ENCODE measurements around the gene RFC2.

RFC2 gene

GRCh38 chr7:74185016-74185415, 69.2 kb downstream of the RFC2 start:
- DNase-seq: no peak

- DNase-seq: no peak
Observed at GRCh38 chr7:74183653-74184450, 70.3 kb downstream of the RFC2 start.

- no peak for DNase-seq
Observed at GRCh38 chr7:74183142-74183541, 71.1 kb downstream of the RFC2 start.

GRCh38 chr7:74182453-74183090, 71.6 kb downstream of the RFC2 start:
- DNase-seq: no peak

GRCh38 chr7:74181821-74182220, 72.4 kb downstream of the RFC2 start:
- DNase-seq: no peak

Measured in 8988T (cell line).